Astrocyte of the cerebellum (primary cell): ENCODE data around the gene GOLGA8K.
"Not testable (repeated sequence)": the region's sequence is repeated elsewhere in the genome, so short reads cannot be mapped to it uniquely, and the experiment has no call there.

Source experiments
- DNase-seq: peaks from one replicate; pipeline ENCODE4 v3.0.0-alpha.2; 2011; ENCODE audit warnings: low read depth
- H3K4me3 ChIP-seq: 2 replicates; pipeline ENCODE4 v1.5.1; 2011; ENCODE audit warnings: mild to moderate bottlenecking, low read depth, low read length, moderate library complexity
- in situ Hi-C: cut with HindIII; loops from 2 replicates; pipeline ENCODE4 v1.10.0; 2017; ENCODE audit warnings: low sequenced_read_pairs
- TF ChIP-seq, protein P1 (sequence below): IDR thresholded peaks from 2 replicates; pipeline ENCODE4 v1.5.1; 2012; ENCODE audit warnings: low read length, low read depth, moderate library complexity, mild to moderate bottlenecking; ENCODE audit errors: missing control alignments

The GOLGA8K gene

DNA sequence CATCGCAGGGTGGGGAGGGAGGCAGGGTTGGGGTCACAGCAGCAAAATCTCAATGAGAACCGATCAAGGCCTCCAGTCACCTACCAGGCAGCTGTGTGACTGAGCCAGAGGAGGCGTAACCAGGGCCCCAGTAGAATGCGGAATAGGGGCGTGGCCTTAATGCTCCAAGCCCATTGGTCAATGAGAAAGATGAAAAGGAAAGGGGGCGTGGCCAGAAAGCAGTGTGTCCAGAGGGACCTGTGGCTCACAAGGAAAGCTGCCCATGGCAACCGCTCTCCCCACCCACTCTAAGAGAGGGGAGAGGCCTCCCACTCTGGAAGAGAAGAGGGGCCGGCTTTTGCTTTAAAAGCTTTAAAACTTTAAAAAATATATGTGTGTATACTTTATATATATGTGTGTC is at the start of gene GOLGA8K:
Gene GOLGA8K (minus strand): TSS at position 101 of the 400 bp plus-strand sequence. CDS start 98 bp downstream, at position 3.
- in situ Hi-C loops, DNase-seq, H3K4me3 ChIP-seq: not testable (repeated sequence)

GRCh38 chr15:32440445-32440977 is 37.4 kb upstream of the GOLGA8K start:
- in situ Hi-C loops, H3K4me3 ChIP-seq, DNase-seq: not testable (repeated sequence)

- in situ Hi-C loops, H3K4me3 ChIP-seq, DNase-seq: not testable (repeated sequence)
Measured at GRCh38 chr15:32434102-32434963, 31.2 kb upstream of the GOLGA8K start.

GRCh38 chr15:32427635-32428034 is 24.5 kb upstream of the GOLGA8K start:
- DNase-seq, in situ Hi-C loops, H3K4me3 ChIP-seq: not testable (repeated sequence)

GRCh38 chr15:32426511-32426910 is 23.4 kb upstream of the GOLGA8K start:
- in situ Hi-C loops, H3K4me3 ChIP-seq: not testable (repeated sequence)
- DNase-seq = peak; percentile 0

- DNase-seq, H3K4me3 ChIP-seq, in situ Hi-C loops: not testable (repeated sequence)
- TF ChIP-seq, protein P1, sequence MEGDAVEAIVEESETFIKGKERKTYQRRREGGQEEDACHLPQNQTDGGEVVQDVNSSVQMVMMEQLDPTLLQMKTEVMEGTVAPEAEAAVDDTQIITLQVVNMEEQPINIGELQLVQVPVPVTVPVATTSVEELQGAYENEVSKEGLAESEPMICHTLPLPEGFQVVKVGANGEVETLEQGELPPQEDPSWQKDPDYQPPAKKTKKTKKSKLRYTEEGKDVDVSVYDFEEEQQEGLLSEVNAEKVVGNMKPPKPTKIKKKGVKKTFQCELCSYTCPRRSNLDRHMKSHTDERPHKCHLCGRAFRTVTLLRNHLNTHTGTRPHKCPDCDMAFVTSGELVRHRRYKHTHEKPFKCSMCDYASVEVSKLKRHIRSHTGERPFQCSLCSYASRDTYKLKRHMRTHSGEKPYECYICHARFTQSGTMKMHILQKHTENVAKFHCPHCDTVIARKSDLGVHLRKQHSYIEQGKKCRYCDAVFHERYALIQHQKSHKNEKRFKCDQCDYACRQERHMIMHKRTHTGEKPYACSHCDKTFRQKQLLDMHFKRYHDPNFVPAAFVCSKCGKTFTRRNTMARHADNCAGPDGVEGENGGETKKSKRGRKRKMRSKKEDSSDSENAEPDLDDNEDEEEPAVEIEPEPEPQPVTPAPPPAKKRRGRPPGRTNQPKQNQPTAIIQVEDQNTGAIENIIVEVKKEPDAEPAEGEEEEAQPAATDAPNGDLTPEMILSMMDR = peak; percentile 16
Measured at GRCh38 chr15:32407903-32408302, 4.8 kb upstream of the GOLGA8K start.

- in situ Hi-C loops, H3K4me3 ChIP-seq, DNase-seq: not testable (repeated sequence)
Measured at GRCh38 chr15:32396522-32396921, 6.6 kb downstream of the GOLGA8K start.

DNA sequence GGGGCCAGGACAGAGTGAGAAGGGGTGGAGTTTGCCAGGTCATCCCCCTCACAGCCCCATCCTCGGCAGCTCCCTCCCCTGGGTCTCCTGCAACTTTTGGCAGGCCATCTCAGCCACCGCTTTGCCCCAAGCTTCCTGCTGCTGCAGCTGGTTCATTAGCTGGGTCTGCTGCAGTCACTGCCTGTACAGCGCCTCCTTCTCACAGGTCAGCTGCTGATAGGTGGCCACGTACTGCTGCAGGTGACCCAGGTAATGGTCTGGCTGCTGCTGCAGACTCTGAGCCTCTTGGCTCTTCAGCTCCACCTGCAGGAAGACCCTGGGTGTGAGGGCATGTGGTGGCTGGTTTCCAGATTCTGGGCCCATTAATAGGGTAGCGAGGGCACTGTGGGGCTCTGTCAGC is 8.3 kb downstream of the GOLGA8K start:
- DNase-seq, H3K4me3 ChIP-seq, in situ Hi-C loops: not testable (repeated sequence)

GRCh38 chr15:32388050-32388648 is 14.9 kb downstream of the GOLGA8K start:
- DNase-seq, H3K4me3 ChIP-seq, in situ Hi-C loops: not testable (repeated sequence)

DNA sequence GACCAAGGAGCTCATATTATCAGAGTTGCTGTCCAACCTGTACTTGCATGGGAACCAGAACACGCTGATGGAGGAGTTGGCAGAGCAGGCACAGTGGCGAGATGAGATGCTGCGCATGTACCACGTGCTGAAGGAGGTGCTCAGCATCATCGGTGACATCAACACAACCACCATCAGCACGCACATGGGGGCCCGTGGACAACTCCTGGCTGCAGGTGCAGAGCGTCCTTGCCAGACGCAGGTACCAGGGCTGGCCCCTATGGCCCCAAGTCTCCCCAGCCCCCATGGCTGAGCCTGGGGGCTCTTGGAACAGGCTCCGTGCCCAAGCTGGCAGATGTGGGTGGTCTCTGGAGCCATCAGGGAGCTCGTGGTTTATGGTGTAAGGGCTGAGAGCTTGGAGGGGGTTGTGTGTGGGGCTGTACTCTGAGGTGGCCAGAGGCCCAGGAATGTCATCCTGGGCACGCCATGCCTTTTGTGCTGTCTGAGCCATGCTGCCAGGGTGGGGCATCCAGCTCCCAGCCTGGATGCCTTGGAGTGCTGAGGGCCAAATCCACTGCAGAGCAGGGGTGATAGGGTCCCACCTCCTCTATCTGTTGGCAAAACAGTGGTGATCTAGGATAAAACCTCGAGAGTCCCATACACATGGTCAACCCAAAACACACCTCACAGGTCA is 17.1 kb downstream of the GOLGA8K start:
- H3K4me3 ChIP-seq, DNase-seq, in situ Hi-C loops: not testable (repeated sequence)

- in situ Hi-C loops, H3K4me3 ChIP-seq, DNase-seq: not testable (repeated sequence)
Measured at GRCh38 chr15:32374185-32374584, 28.9 kb downstream of the GOLGA8K start.

GRCh38 chr15:32373707-32374106 is 29.4 kb downstream of the GOLGA8K start:
- in situ Hi-C loops, DNase-seq, H3K4me3 ChIP-seq: not testable (repeated sequence)

GRCh38 chr15:32372075-32372474 is 31.0 kb downstream of the GOLGA8K start:
- DNase-seq, H3K4me3 ChIP-seq, in situ Hi-C loops: not testable (repeated sequence)

GRCh38 chr15:32370526-32370925 is 32.6 kb downstream of the GOLGA8K start:
- H3K4me3 ChIP-seq, in situ Hi-C loops, DNase-seq: not testable (repeated sequence)

GRCh38 chr15:32370064-32370463 is 33.0 kb downstream of the GOLGA8K start:
- DNase-seq, in situ Hi-C loops, H3K4me3 ChIP-seq: not testable (repeated sequence)

- H3K4me3 ChIP-seq, DNase-seq, in situ Hi-C loops: not testable (repeated sequence)
Measured at GRCh38 chr15:32366492-32366891, 36.6 kb downstream of the GOLGA8K start.
